AG09309 (cell line): ENCODE results near the gene NLRP9.

Source experiments
- DNase-seq: peaks from one replicate; pipeline ENCODE4 v3.0.0-alpha.2; 2010; ENCODE audit warnings: low read depth
- H3K4me3 ChIP-seq: 2 replicates; pipeline ENCODE4 v1.5.1; 2011; ENCODE audit warnings: mild to moderate bottlenecking, low read depth, low read length, moderate library complexity; ENCODE audit not compliant: control insufficient read depth
- TF ChIP-seq, protein P1 (sequence below): IDR thresholded peaks from 2 replicates; pipeline ENCODE4 v1.5.1; 2011; ENCODE audit warnings: mild to moderate bottlenecking, low read depth, low read length, inconsistent platforms; ENCODE audit not compliant: insufficient read depth, control insufficient read depth; ENCODE audit errors: missing control alignments

The NLRP9 gene

DNA sequence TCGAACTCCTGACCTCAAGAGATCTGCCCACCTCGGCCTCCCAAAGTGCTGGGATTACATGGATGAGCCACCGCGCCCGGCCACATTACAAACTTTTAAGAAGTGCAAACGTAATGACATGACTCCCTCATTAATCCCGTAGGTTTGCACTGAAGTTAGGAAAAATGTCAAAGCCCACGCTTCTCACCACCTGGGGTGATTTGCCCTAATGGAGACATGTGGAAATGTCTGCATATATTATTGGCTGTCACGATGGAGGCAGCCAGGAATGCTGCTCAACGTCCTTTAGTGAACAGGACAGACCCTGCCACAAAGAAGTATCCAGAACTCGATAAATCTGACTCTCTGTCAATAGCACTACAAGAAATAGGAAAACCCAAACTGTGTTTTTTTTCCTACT lies 21.0 kb downstream of the NLRP9 start:
- TF ChIP-seq, protein P1, sequence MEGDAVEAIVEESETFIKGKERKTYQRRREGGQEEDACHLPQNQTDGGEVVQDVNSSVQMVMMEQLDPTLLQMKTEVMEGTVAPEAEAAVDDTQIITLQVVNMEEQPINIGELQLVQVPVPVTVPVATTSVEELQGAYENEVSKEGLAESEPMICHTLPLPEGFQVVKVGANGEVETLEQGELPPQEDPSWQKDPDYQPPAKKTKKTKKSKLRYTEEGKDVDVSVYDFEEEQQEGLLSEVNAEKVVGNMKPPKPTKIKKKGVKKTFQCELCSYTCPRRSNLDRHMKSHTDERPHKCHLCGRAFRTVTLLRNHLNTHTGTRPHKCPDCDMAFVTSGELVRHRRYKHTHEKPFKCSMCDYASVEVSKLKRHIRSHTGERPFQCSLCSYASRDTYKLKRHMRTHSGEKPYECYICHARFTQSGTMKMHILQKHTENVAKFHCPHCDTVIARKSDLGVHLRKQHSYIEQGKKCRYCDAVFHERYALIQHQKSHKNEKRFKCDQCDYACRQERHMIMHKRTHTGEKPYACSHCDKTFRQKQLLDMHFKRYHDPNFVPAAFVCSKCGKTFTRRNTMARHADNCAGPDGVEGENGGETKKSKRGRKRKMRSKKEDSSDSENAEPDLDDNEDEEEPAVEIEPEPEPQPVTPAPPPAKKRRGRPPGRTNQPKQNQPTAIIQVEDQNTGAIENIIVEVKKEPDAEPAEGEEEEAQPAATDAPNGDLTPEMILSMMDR: no peak
- no peak for DNase-seq
- H3K4me3 ChIP-seq: no peak overlapping the region

DNA sequence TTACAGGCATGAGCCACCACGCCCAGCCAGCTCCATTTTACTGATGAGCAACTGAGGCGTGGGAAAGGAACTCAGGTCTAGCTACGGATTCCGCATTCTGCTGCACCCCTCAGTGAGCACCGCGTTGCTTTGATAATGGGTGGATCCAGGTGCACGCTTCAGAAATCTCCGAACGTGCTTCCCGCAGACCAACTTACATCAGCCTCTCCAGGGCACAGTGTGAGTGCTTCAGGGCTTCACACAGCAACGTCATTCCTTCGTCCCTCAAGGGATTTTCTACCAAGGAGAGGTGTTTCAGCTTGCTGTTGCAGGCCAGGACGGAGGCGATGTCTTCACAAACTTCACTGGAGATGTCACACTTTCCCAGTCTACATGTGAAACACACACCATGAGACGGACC lies 21.7 kb downstream of the NLRP9 start:
- no peak for DNase-seq
- TF ChIP-seq, protein P1: no peak
- no peak overlapping the region for H3K4me3 ChIP-seq

DNA sequence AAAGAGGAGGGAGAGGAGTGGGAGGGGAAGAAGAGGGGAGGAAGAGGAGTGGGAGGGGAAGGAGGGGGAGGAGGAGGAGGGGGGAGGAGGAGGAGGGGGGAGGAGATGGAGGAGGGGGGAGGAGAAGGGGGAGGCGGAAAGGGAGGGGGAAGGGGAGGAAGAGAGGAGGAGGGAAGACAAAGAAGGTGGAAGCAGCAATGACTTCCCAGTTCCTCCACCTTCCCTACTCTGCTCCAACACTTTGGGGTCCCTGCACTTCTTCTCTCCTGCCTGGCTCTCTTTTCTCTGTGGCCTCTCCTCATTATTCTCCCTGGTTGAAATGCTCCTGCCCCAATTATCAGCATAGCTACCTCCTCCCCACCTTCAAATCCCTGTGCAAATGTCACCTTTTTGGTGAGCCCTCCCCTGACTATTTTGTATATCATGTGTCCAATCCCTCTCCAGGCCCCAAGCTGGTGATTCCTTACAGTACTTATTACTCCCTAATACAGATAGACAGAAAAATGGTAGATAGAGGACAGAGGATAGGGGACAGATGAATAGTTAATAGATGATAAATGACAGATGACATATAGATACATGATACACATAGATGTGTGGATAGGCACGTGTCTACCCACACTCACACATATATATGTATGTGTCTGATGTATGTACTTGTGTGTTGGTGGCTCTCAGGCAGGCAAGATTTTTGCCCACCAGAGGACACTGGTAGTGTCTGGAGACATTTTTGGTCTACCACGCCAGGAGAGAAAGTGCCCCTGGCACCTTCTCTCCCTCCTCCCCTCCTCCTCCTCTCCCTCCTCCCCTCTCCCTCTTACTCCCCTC lies 25.2 kb downstream of the NLRP9 start:
- H3K4me3 ChIP-seq: no peak overlapping the region
- no peak for DNase-seq
- TF ChIP-seq, protein P1: no peak

DNA sequence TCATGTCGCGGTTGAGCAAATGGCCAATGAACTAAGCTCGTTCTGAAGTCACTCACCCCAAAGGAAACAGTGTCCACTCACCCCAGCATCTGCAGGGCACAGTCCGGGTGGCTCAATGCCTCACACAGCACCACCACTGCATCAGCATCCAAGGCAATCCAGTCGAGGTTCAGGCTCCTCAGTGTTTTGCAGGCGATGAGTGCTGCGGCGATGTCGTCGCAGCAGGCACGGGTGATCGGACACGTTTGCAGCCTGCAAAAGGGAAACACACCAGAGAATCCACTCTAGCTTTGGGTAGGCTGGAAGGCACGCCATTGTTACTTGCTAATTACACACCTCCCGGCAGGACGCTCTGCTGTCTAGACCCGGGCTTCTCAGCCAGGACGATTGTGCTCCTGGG lies 26.5 kb downstream of the NLRP9 start:
- no peak overlapping the region for H3K4me3 ChIP-seq
- TF ChIP-seq, protein P1: no peak
- no peak for DNase-seq

DNA sequence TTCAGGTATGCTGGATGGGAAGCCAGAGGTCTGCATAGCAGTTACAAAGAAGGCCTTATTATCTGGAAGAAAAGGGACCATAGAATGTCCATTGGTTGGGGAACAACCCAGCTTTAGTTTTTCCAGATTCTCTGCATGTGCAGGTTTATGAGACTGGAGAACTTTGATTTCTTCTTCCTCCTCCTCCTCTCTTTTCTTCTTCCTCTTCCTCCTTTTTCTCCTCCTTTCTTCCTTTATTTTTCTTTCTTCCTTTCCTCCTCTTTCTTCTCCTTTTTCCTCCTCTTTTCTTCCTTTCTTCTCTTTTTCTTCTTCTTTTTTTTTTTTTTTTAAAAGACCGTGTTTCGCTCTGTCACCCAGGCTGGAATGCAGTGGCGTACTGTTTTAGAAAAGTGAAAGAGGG lies 32.2 kb downstream of the NLRP9 start:
- H3K4me3 ChIP-seq: no peak overlapping the region
- DNase-seq: no peak
- TF ChIP-seq, protein P1: no peak

DNA sequence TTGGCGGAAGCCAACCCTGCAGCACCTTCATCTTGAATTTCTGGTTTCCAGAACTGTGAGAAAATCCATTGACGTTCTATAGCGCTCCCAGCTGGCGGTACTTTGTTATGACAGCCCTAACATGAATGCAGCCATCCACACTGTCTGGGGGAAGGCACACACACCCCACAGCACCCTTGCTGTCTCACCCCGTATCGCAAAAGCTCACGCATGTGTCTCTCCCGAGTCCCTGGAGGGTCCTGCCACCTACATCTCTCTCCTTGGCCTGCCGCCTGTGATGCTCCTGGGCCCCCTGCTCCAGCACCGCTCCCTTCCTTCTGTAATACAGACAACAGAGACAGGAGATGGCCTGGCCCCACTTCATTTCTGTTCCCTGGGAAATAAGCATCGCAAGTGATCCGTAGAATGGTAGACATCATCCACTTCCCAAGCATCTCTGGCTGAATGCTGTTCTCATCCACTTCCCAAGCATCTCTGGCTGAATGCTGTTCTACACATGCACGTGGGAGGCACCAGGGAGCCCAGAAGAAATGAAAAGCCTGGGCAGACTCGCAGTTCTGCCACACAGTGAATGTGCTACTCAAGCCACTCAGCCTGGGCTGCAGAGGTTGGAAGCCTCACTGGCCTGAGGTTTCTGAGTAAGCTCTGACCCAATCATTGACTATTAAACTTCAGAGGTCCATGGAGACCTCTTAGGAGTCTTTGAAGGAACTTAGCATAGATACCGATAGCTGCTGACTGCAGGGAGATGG lies 33.5 kb downstream of the NLRP9 start:
- TF ChIP-seq, protein P1: no peak

More for the DNA sequence above, 33.5 kb downstream of the NLRP9 start:
- no peak for DNase-seq
- H3K4me3 ChIP-seq: no peak overlapping the region
